GM18517 (cell line): Measurements from ENCODE around the gene ETV5.
"Not testable (repeated sequence)": the region's sequence is repeated elsewhere in the genome, so short reads cannot be mapped to it uniquely, and the experiment has no call there.

Experiments used
- ATAC-seq: cut with Tn5 transposase; IDR thresholded peaks from one replicate; pipeline ENCODE4 v1.9.1; 2021; ENCODE audit warnings: mild to moderate bottlenecking, moderate library complexity; ENCODE audit not compliant: unreplicated experiment

ETV5 gene

DNA sequence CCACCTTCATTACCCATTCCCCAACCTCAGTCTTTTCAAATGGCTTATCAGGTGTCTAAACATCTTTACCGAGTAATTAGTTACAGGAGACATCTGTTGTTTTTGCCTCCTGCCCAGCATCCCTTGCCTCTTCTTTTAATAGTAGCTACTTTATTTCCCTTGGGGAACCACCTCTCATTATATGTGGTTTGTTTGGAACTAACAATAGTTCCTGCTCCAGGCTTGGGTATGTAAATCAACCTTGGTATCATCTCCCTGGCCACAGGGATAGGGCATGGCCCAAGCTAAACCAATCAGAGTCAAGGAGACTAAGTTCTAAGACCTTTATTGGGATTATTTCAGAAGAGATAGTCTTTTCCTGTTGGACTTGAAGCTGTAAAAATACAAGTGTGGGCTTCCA lies 76.6 kb downstream of the ETV5 start:
- no peak for ATAC-seq

- not testable (repeated sequence) for ATAC-seq
These were observed 82.9 kb downstream of the ETV5 start for GRCh38 chr3:186025993-186026392.

DNA sequence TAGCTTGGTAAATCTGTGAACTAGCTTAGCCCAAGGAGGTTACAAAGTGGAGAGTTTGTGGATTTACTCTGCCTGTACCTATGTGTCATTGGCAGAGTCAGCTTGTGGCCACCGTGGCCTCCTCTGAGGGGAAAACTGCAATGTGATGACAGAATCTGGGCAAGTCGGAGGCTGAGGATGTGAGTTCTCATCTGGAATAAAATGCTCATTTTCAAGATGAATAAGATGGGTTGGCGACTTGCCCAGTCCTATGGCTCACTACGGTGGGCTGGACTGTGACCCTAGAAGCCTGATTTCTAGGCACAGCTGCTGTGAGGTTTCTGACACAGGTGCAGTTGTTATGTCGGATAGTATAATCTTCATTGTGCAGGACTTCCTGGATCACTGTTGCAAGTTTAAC lies 83.7 kb downstream of the ETV5 start:
- no peak for ATAC-seq

DNA sequence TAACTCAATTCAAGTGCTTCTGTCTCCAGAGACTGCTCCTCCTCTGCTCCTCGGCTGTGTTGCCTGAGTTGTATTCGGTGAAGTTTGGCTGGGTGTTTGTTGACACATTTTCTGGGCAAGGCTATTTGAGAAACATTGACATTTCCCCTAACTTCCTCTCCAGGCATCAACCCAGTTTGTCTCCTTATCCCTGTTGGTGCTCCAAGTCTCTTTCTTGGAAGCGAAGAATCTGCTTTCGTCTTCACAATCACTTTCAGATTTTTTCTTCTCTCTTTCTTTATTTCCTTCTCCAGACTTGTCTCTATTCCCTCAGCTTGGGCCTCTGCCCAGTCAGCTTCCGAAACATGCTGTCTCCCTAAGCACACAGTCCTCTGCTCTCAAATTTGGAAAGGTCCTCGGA lies 84.7 kb downstream of the ETV5 start:
- ATAC-seq, result no peak

- ATAC-seq, result no peak
These were observed 86.0 kb downstream of the ETV5 start for GRCh38 chr3:186022931-186023330.

DNA sequence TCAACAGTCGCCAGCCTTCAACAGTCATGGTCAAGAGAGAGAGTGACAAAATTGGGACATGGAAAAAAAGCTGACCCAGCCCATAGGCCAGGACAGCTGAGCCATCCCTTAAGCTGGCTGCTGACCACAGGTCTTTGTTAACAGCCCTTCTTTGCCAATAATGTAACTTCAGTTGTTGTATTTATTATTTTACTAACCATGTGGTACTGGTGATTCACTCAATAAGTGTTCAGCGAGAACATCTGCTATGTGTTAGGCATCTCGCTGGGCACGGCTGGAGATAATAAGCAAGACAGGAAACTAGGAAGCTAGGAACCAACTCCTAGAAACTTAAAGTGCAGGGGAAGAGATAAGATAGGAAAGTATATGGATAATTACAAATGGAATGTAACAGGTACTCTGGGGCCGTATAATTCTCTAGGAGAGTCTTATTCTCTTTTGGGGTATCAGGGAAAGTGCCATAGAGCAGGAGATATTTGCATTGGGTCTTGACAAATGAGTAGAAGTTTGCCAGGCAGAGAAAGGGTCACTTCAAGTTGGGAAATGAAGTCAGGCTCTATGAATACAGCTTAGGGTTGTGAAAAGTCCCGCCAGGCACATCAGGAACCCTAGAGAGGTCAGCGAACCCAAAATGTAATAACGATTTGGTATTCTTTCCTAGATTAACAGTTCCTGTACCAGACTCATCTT lies 87.1 kb downstream of the ETV5 start:
- no peak for ATAC-seq

- ATAC-seq, result not testable (repeated sequence)
These were observed 87.6 kb downstream of the ETV5 start for GRCh38 chr3:186021250-186021649.

GRCh38 chr3:186019288-186019687 lies 89.6 kb downstream of the ETV5 start:
- ATAC-seq, result not testable (repeated sequence)

- ATAC-seq, result no peak
These were observed 94.0 kb downstream of the ETV5 start for GRCh38 chr3:186014866-186015265.

- ATAC-seq, result no peak
These were observed 95.6 kb downstream of the ETV5 start for GRCh38 chr3:186013312-186013711.

DNA sequence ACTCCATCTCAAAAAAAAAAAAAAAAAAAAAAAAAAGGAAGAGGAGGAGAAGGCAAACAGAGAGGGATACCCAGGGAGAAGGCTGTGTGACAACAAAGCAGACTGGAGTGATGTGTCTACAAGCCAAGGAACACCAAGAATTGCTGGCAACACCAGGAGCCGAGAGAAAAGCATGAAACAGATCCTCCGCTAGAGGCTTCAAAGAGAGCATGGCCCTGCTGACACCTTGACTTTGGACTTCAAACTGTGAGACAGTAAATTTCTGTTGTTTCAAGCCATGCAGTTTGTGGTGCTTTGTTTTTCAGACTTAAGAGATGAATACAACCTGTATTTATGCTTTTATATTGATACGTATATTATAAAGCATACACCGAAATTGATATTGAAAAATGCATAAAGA lies 96.8 kb downstream of the ETV5 start:
- ATAC-seq, result no peak

GRCh38 chr3:186004671-186005070 lies 104.2 kb downstream of the ETV5 start:
- no peak for ATAC-seq

DNA sequence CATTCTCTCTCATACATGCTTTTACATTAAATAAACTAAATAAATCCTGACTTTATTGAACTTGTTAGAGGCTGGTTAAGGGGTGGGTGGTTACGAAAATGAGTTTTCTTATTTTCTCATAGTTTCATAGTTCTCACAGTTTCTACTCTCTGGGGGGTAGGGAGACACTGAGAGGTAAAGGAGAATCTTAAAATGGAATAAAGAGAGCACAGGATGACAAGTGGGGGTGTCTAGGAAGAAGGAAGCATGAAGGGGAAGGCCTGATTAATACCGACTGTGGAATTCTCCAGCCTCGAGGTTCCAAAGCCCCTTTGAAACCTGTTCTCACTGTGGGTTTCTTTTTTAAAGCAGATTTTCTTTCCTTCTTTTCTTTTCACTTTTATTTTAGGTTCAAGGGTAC lies 104.7 kb downstream of the ETV5 start:
- ATAC-seq, result no peak

GRCh38 chr3:186003610-186004009 lies 105.3 kb downstream of the ETV5 start:
- peak; percentile 65 for ATAC-seq

- ATAC-seq, result no peak
These were observed 105.9 kb downstream of the ETV5 start for GRCh38 chr3:186002884-186003472.

DNA sequence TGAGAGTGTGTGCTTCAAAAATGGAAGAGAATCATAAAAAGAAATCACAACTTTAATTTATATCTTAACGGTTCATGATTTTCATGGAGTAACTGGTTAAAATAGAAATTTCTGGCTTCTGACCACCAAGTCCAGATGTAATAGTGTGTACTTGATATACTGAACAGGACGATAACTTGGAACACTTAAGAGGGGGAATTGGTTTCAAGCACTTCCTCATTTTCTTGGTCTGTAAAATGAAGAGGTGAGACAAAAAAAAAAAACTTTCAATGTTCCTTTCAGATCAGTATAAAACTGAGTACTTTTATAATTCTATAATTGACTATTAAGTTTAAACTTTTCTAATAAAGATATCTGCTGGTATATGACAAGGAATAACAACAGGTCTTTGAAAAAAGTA lies 107.0 kb downstream of the ETV5 start:
- no peak for ATAC-seq

DNA sequence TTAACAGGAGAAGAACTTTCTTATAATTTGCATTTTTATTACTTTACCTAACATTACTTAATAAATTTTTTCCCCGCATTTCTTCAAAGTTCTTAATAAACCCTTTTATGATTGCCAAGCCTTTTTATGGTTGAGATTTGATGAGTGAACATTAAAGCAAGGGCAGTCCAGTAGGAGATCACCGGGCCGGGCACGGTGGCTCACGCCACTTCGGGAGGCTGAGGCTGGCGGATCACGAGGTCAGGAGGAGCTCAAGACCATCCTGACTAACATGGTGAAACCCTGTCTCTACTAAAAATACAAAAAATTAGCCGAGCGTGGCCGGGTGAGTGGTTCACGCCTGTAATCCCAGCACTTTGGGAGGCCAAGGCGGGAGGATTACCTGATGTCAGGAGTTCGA lies 109.7 kb downstream of the ETV5 start:
- ATAC-seq, result no peak

DNA sequence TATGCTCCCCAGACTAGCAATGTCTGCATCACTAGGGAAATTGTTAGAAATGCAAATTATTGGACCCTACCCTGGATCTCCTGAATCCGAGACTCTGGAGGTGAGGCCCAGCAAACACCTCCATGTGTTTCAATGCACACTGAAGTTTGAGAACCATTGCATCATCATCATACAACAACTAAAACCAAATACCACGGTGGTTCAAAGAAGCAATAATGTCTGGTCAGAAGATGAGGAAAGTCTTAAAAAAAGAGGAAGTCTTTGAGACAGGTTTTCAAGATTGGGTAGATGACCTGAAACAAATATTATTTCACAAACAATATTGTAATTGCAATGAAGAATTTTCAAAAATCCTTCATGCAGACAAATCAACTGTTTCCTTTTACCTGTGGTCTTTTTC lies 110.8 kb downstream of the ETV5 start:
- no peak for ATAC-seq

GRCh38 chr3:185997130-185997529 lies 111.8 kb downstream of the ETV5 start:
- ATAC-seq, result no peak
